CD14-positive monocyte (primary cell): Measurements from ENCODE around the gene BDKRB2. TPM values are rescaled to one million over a fixed set of nuclear protein-coding genes. Genes with fewer than 3 reads are reported as not detected.

Experiments used
- DNase-seq, 3 donors: peaks; one replicate each; pipeline ENCODE4 v3.0.0-alpha.2; 2011 to 2022
- H2AFZ ChIP-seq: 2 replicates; pipeline ENCODE4 v1.6.0; 2012; ENCODE audit warnings: mild to moderate bottlenecking, low read depth, low read length, inconsistent platforms; ENCODE audit not compliant: insufficient read depth, poor library complexity, severe bottlenecking
- H3K27ac ChIP-seq, 2 donors: 1 replicate in 1 of 2; 2 replicates in 1 of 2; pipeline ENCODE4 v1.5.1; 2012 to 2013; ENCODE audit warnings: low read length in 2 of 2, control low read depth in 1 of 2, inconsistent platforms in 1 of 2, low read depth in 1 of 2, mild to moderate bottlenecking in 1 of 2
- H3K27me3 ChIP-seq, 2 donors: one replicate each; pipeline versions ENCODE4 v1.6.0 to v1.6.1; 2011 to 2013; ENCODE audit warnings: low read length in 2 of 2; ENCODE audit not compliant: control insufficient read depth in 2 of 2, insufficient read depth in 2 of 2
- H3K36me3 ChIP-seq, 2 donors: replicated peaks in 1 of 2; 1 replicate in 1 of 2; 2 replicates in 1 of 2; pipeline versions ENCODE4 v1.5.1 to v1.6.1; 2012 to 2013; ENCODE audit warnings: low read length in 2 of 2, control low read depth in 1 of 2, inconsistent platforms in 1 of 2, mild to moderate bottlenecking in 1 of 2; ENCODE audit not compliant: insufficient read depth in 2 of 2, control insufficient read depth in 1 of 2
- H3K4me1 ChIP-seq, 2 donors: 1 replicate in 1 of 2; 2 replicates in 1 of 2; pipeline versions ENCODE4 v1.5.1 to v1.6.1; 2012 to 2013; ENCODE audit warnings: low read length in 2 of 2, control low read depth in 1 of 2, inconsistent platforms in 1 of 2, mild to moderate bottlenecking in 1 of 2, moderate library complexity in 1 of 2; ENCODE audit not compliant: insufficient read depth in 2 of 2, control insufficient read depth in 1 of 2
- H3K4me2 ChIP-seq: replicated peaks from 2 replicates; pipeline ENCODE3; 2012; ENCODE audit warnings: low read length, moderate library complexity, mild to moderate bottlenecking; ENCODE audit not compliant: poor library complexity, severe bottlenecking; ENCODE audit errors: extremely low read depth
- H3K4me3 ChIP-seq, 3 experiments: fragments of 200-600 bp in 1 of 3; sonication (generic) in 1 of 3; replicated peaks in 1 of 3; 1 replicate in 2 of 3; 2 replicates in 1 of 3; pipeline ENCODE4 v1.5.1; 2011 to 2013; ENCODE audit warnings: low read length in 3 of 3, mild to moderate bottlenecking in 3 of 3, control low read depth in 2 of 3, low read depth in 2 of 3, inconsistent platforms in 1 of 3, moderate library complexity in 1 of 3
- H3K79me2 ChIP-seq: 2 replicates; pipeline ENCODE4 v1.6.0; 2012; ENCODE audit warnings: mild to moderate bottlenecking, control low read depth, inconsistent platforms, low read length, moderate library complexity; ENCODE audit not compliant: insufficient read depth
- H3K9ac ChIP-seq: 2 replicates; pipeline ENCODE4 v1.6.0; 2017; ENCODE audit warnings: low read length, mild to moderate bottlenecking; ENCODE audit not compliant: insufficient read depth, poor library complexity, severe bottlenecking
- H3K9me3 ChIP-seq, 2 donors: replicated peaks in 1 of 2; 1 replicate in 1 of 2; 2 replicates in 1 of 2; pipeline versions ENCODE4 v1.5.1 to v1.6.1; 2012 to 2013; ENCODE audit warnings: low read length in 2 of 2, control low read depth in 1 of 2; ENCODE audit not compliant: control insufficient read depth in 1 of 2, insufficient read depth in 1 of 2
- H4K20me1 ChIP-seq: 2 replicates; pipeline ENCODE4 v1.6.0; 2012; ENCODE audit warnings: mild to moderate bottlenecking, low read length, control low read depth, moderate library complexity; ENCODE audit not compliant: insufficient read depth
- H3K27ac Mint-ChIP-seq, 7 donors: one replicate each; pipeline ENCODE4 v1.8.0; 2020; ENCODE audit warnings: mild to moderate bottlenecking in 7 of 7, mixed read lengths in 7 of 7, moderate library complexity in 6 of 7, inconsistent platforms in 2 of 7
- H3K27me3 Mint-ChIP-seq, 3 donors: one replicate each; pipeline ENCODE4 v1.8.0; 2021 to 2022; ENCODE audit warnings: low read depth in 3 of 3, mild to moderate bottlenecking in 3 of 3, mixed read lengths in 3 of 3, moderate library complexity in 3 of 3, inconsistent platforms in 1 of 3
- H3K36me3 Mint-ChIP-seq, 2 donors: one replicate each; pipeline ENCODE4 v1.8.0; 2020; ENCODE audit warnings: mixed read lengths in 2 of 2, inconsistent platforms in 1 of 2, mild to moderate bottlenecking in 1 of 2
- H3K4me1 Mint-ChIP-seq: one replicate; pipeline ENCODE4 v1.8.0; 2020; ENCODE audit warnings: mild to moderate bottlenecking, mixed read lengths
- H3K4me3 Mint-ChIP-seq, 2 donors: one replicate each; pipeline ENCODE4 v1.8.0; 2020; ENCODE audit warnings: mild to moderate bottlenecking in 2 of 2, mixed read lengths in 2 of 2, moderate library complexity in 1 of 2
- H3K9me3 Mint-ChIP-seq, 7 donors: one replicate each; pipeline ENCODE4 v1.8.0; 2020 to 2022; ENCODE audit warnings: mixed read lengths in 7 of 7, mild to moderate bottlenecking in 6 of 7, moderate library complexity in 6 of 7, inconsistent platforms in 2 of 7
- whole genome bisulfite sequencing: methylation state at CpG from one replicate; pipeline ENCODE4 v1.1.5; 2013; ENCODE audit warnings: missing lambda C conversion rate; ENCODE audit not compliant: insufficient coverage; 5-methylcytosine and 5-hydroxymethylcytosine counted together
- intact Hi-C, 2 donors: fragments of 100-400 bp; cut with micrococcal nuclease; formaldehyde crosslinking; loops; one replicate each; pipeline versions ENCODE4 v1.15.0 to v1.15.1; 2023
- polyA plus RNA-seq, 3 donors: library from polyadenylated mRNA; depleted of rRNA in 1 of 3; unstranded in 2 of 3; stranded (reverse) in 1 of 3; fragments of 300-500 nt in 2 of 3; fragments of >200 nt in 1 of 3; fragmentation: Illumina TruSeq in 2 of 3; gene quantifications; 1 replicate in 2 of 3; 2 replicates in 1 of 3; pipeline ENCODE4 v1.2.3, GENCODE V29; 2012 to 2021
- TF ChIP-seq, protein P1 (sequence below): fragments of 200-600 bp; IDR thresholded peaks from one replicate; pipeline ENCODE4 v1.8.0; 2022; ENCODE audit warnings: antibody characterized with exemption, mild to moderate bottlenecking

Gene BDKRB2
- polyA plus RNA-seq, 3 donors, result not detected

- Mint-ChIP-seq H3K4me1 (no peaks in the 10 kb centered on the region), H3K27me3 (peaks cover 1 to 5% (median 4%) of the 10 kb centered on the region in 3 donors), H3K36me3 (no peaks in the 10 kb centered on the region), H3K27ac (no peak overlapping the region), H3K4me3 (no peak overlapping the region), H3K9me3 (peaks cover 0 to 14% (median 4%) of the 10 kb centered on the region in 7 donors)
- H3K79me2 ChIP-seq, result no peaks in the 10 kb centered on the region
- no peak overlapping the region for H3K27ac ChIP-seq
- intact Hi-C loops, result loop anchor here in 1 of 2 donors (10.0 kb wide), 2 partner anchors 166 to 706 kb away; no protein-coding TSS in a partner anchor
- no peak overlapping the region for H2AFZ ChIP-seq
- TF ChIP-seq, protein P1, sequence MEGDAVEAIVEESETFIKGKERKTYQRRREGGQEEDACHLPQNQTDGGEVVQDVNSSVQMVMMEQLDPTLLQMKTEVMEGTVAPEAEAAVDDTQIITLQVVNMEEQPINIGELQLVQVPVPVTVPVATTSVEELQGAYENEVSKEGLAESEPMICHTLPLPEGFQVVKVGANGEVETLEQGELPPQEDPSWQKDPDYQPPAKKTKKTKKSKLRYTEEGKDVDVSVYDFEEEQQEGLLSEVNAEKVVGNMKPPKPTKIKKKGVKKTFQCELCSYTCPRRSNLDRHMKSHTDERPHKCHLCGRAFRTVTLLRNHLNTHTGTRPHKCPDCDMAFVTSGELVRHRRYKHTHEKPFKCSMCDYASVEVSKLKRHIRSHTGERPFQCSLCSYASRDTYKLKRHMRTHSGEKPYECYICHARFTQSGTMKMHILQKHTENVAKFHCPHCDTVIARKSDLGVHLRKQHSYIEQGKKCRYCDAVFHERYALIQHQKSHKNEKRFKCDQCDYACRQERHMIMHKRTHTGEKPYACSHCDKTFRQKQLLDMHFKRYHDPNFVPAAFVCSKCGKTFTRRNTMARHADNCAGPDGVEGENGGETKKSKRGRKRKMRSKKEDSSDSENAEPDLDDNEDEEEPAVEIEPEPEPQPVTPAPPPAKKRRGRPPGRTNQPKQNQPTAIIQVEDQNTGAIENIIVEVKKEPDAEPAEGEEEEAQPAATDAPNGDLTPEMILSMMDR, result no peak
- H3K4me2 ChIP-seq, result no peak overlapping the region
- H3K4me3 ChIP-seq, result no peak overlapping the region
- DNase-seq, result no peak
- H3K9ac ChIP-seq, result no peak overlapping the region
- no peaks in the 10 kb centered on the region for H3K27me3 ChIP-seq
- WGBS, result 97% methylated on average over 7 of the region's 8 CpGs
- peaks cover 0 to 2% of the 10 kb centered on the region in 2 donors for H3K9me3 ChIP-seq
- H3K4me1 ChIP-seq, result no peaks in the 10 kb centered on the region
- H3K36me3 ChIP-seq, result no peaks in the 10 kb centered on the region
- no peaks in the 10 kb centered on the region for H4K20me1 ChIP-seq
Observed at GRCh38 chr14:96270565-96271420, 66.2 kb downstream of the BDKRB2 start.

GRCh38 chr14:96271421-96271762 is 66.8 kb downstream of the BDKRB2 start:
- peaks cover 1 to 5% (median 4%) of the 10 kb centered on the region in 3 donors for H3K27me3 Mint-ChIP-seq
- H4K20me1 ChIP-seq, result no peaks in the 10 kb centered on the region
- TF ChIP-seq, protein P1, result no peak
- H3K4me3 ChIP-seq, result no peak overlapping the region
- H2AFZ ChIP-seq, result no peak overlapping the region
- H3K27me3 ChIP-seq, result no peaks in the 10 kb centered on the region
- H3K27ac ChIP-seq, result no peak overlapping the region
- no peaks in the 10 kb centered on the region for H3K36me3 ChIP-seq
- intact Hi-C loops, result loop anchor here in 1 of 2 donors (10.0 kb wide), 2 partner anchors 167 to 707 kb away; no protein-coding TSS in a partner anchor
- no CpG with 5 or more reads among the region's 1 CpG for WGBS
- no peak overlapping the region for H3K4me3 Mint-ChIP-seq
- H3K4me1 Mint-ChIP-seq, result no peaks in the 10 kb centered on the region
- H3K27ac Mint-ChIP-seq, result no peak overlapping the region
- peaks cover 0 to 2% of the 10 kb centered on the region in 2 donors for H3K9me3 ChIP-seq
- H3K9me3 Mint-ChIP-seq, result peaks cover 0 to 14% (median 4%) of the 10 kb centered on the region in 7 donors
- H3K79me2 ChIP-seq, result no peaks in the 10 kb centered on the region
- H3K4me2 ChIP-seq, result no peak overlapping the region
- no peaks in the 10 kb centered on the region for H3K4me1 ChIP-seq
- DNase-seq, result no peak
- no peaks in the 10 kb centered on the region for H3K36me3 Mint-ChIP-seq
- H3K9ac ChIP-seq, result no peak overlapping the region
